ENCODE results near the gene LAD1. TPM values are rescaled to one million over a fixed set of nuclear protein-coding genes. Genes with fewer than 3 reads are reported as not detected.

Gene LAD1
- total and polyA plus RNA-seq, 2 experiments from 2014 or later = 63.5 to 64.2 TPM

GRCh38 chr1:201344206-201345080 is 54.7 kb downstream of the LAD1 start:
- WGBS (ENCODE audit: low lambda C conversion rate, missing lambda C conversion rate) = 73% methylated on average over 7 of the region's 7 CpGs
- H3K4me3 ChIP-seq = no peak overlapping the region
- DNase-seq (ENCODE audit: low spot score) = no peak
- H3K4me2 ChIP-seq = no peak overlapping the region
- TF ChIP-seq EZH2 (IDR thresholded peaks at IDR 0.05; ENCODE audit: borderline replicate concordance) (no peak), CTCF (IDR thresholded peaks at IDR 0.05; ENCODE audit: poor library complexity) (no peak), EZH2phosphoT487 (IDR thresholded peaks at IDR 0.05; ENCODE audit: low read depth, severe bottlenecking, unreplicated experiment) (no peak)
- H3K9me3 ChIP-seq (ENCODE audit: low read depth) = no peaks in the 10 kb centered on the region
- H3K9me2 ChIP-seq (replicated peaks; ENCODE audit: insufficient read depth) = no peaks in the 10 kb centered on the region
- no peaks in the 10 kb centered on the region for H4K20me1 ChIP-seq (ENCODE audit: insufficient read depth, poor library complexity, severe bottlenecking)
- no peaks in the 10 kb centered on the region for H3K4me1 ChIP-seq (ENCODE audit: insufficient read depth)
- H3K27me3 ChIP-seq = no peaks in the 10 kb centered on the region
- no peaks in the 10 kb centered on the region for H3K36me3 ChIP-seq (replicated peaks; ENCODE audit: insufficient read depth, low read depth)
- no peaks in the 10 kb centered on the region for H3K79me2 ChIP-seq
- no peak overlapping the region for H3K27ac ChIP-seq
- H2AFZ ChIP-seq = no peak overlapping the region

GRCh38 chr1:201341377-201341776 is 57.7 kb downstream of the LAD1 start:
- H3K9me2 ChIP-seq (replicated peaks; ENCODE audit: insufficient read depth) = no peaks in the 10 kb centered on the region
- no peak overlapping the region for H3K4me2 ChIP-seq
- no peaks in the 10 kb centered on the region for H3K79me2 ChIP-seq
- no peaks in the 10 kb centered on the region for H3K4me1 ChIP-seq (ENCODE audit: insufficient read depth)
- no peak overlapping the region for H3K4me3 ChIP-seq
- no peaks in the 10 kb centered on the region for H4K20me1 ChIP-seq (ENCODE audit: insufficient read depth, poor library complexity, severe bottlenecking)
- no peaks in the 10 kb centered on the region for H3K36me3 ChIP-seq (replicated peaks; ENCODE audit: insufficient read depth, low read depth)
- H3K9me3 ChIP-seq (ENCODE audit: low read depth) = no peaks in the 10 kb centered on the region
- WGBS (ENCODE audit: low lambda C conversion rate, missing lambda C conversion rate) = 86% methylated on average over 1 of the region's 1 CpG
- TF ChIP-seq EZH2phosphoT487 (IDR thresholded peaks at IDR 0.05; ENCODE audit: low read depth, severe bottlenecking, unreplicated experiment) (no peak), CTCF (IDR thresholded peaks at IDR 0.05; ENCODE audit: poor library complexity) (no peak), EZH2 (IDR thresholded peaks at IDR 0.05; ENCODE audit: borderline replicate concordance) (no peak)
- H3K27ac ChIP-seq = no peak overlapping the region
- no peak overlapping the region for H2AFZ ChIP-seq
- DNase-seq (ENCODE audit: low spot score) = no peak
- no peaks in the 10 kb centered on the region for H3K27me3 ChIP-seq

- H3K27ac ChIP-seq = no peak overlapping the region
- 92% methylated on average over 9 of the region's 9 CpGs for WGBS (ENCODE audit: low lambda C conversion rate, missing lambda C conversion rate)
- H4K20me1 ChIP-seq (ENCODE audit: insufficient read depth, poor library complexity, severe bottlenecking) = no peaks in the 10 kb centered on the region
- no peaks in the 10 kb centered on the region for H3K27me3 ChIP-seq
- no peak overlapping the region for H3K4me2 ChIP-seq
- no peaks in the 10 kb centered on the region for H3K9me2 ChIP-seq (replicated peaks; ENCODE audit: insufficient read depth)
- DNase-seq (ENCODE audit: low spot score) = no peak
- no peaks in the 10 kb centered on the region for H3K79me2 ChIP-seq
- H3K9me3 ChIP-seq (ENCODE audit: low read depth) = no peaks in the 10 kb centered on the region
- H3K4me3 ChIP-seq = no peak overlapping the region
- TF ChIP-seq EZH2 (IDR thresholded peaks at IDR 0.05; ENCODE audit: borderline replicate concordance) (no peak), EZH2phosphoT487 (IDR thresholded peaks at IDR 0.05; ENCODE audit: low read depth, severe bottlenecking, unreplicated experiment) (no peak), CTCF (IDR thresholded peaks at IDR 0.05; ENCODE audit: poor library complexity) (no peak)
- H3K36me3 ChIP-seq (replicated peaks; ENCODE audit: insufficient read depth, low read depth) = no peaks in the 10 kb centered on the region
- no peaks in the 10 kb centered on the region for H3K4me1 ChIP-seq (ENCODE audit: insufficient read depth)
- H2AFZ ChIP-seq = no peak overlapping the region
These were observed 62.2 kb downstream of the LAD1 start for GRCh38 chr1:201336711-201337450.

All from hepatocyte (in vitro differentiated cells).